CD4-positive, alpha-beta T cell treated with Interleukin-2 at 100 ng/mL for 4 hours (primary cell): ENCODE measurements around the gene NUP210.

ENCODE experiments used
- DNase-seq: peaks from one replicate; pipeline ENCODE4 v3.0.0-alpha.2; 2020; ENCODE audit warnings: low spot score

The NUP210 gene

DNA sequence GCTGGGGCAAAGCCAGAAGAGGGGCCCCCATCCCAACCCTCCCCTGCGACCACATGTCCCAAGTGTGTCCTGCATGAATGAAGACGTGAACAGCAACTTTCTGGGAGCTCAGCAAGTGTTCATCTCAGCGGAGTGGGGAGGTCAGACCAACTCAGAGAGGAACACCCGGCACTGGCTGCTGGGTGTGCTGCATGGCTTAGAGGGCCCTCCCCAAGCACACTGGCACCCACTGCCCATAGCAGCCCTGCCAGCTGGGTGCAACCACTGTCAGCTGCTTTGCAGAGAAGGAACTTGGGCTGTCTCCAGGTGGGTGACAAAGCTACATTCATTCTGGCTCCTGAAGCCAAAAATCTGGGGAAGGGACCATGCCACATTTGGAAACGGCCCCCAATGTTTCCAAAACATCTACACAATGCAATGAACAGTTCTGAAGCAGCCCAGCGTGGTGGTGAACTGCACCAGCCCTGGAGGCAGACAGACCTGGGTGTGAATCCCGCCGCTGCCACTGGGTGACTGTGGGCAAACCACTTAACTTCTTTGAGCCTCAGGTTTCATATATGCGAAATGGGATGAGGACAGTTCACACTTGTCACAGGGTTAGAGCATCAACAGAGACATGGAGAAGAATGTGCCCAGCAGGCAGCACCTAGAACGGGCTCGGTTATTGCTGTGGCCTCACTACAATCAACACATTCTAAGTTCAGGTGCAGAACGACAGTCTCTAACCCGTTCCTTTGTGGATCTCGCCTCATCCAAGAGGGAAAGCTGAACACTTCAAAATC lies 145.4 kb downstream of the NUP210 start:
- no peak for DNase-seq

- no peak for DNase-seq
Measured at GRCh38 chr3:13274125-13274524, 146.0 kb downstream of the NUP210 start.

DNA sequence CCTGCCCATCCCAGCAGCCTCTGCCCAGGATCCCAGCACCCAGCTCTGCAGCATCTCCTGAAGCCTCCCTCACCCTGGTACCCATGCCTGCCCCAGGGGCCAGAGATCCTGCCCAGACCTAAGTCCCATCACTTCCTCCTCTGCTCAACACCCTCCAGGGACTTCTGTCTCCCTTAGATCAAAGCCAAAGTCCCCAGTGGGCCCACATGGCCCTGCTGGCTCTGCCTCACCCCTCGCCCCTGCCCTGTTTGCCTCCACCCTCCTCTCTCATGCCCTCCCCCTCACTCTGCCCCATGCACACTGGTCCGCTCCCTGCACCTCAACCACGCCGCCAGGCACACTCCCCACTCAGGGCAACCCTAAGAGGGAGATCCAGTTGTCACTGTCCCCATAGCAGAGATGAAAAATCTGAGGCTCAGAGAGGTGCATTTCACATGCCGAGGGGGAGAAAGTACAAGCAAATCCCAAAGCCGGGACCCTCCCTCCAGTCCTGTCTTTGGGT lies 146.5 kb downstream of the NUP210 start:
- no peak for DNase-seq

DNA sequence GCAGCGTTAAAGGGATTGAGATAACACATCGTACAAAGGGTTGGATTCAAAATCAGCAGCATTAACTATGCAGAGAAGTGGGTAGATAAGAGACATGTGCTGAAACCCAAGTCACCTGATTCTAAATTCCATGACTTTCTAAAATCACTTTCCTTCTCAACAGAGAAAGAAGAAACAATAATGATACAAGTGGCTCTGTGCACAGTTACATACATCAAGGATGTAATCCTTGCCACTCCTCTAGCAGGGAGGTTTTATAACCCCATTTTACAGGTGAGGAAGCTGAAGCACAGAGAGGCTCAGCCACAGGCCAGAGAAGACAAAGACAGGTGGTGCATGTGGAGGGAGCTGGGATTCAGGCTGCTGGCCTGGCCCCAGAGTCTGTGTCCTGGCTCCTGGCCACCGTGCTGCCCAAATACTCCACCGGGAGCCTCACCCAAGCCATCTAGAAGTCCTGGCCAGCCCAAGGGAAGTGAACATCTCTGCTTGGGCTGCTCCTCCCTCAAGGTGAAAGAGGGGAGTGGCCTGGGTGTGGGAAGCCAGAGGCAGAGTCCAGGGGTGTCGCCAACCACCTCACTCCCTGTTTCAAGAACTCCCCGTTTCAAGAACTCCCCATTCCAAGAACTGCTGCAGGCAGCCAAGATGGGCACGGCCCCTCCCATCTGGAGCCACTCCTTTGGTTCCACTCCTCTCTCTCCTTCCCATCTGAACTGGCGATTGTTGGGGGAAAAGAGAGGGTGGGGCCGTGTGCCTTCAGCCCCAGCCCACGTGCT lies 147.1 kb downstream of the NUP210 start:
- no peak for DNase-seq

- DNase-seq = no peak
Measured at GRCh38 chr3:13269711-13270378, 150.3 kb downstream of the NUP210 start.

DNA sequence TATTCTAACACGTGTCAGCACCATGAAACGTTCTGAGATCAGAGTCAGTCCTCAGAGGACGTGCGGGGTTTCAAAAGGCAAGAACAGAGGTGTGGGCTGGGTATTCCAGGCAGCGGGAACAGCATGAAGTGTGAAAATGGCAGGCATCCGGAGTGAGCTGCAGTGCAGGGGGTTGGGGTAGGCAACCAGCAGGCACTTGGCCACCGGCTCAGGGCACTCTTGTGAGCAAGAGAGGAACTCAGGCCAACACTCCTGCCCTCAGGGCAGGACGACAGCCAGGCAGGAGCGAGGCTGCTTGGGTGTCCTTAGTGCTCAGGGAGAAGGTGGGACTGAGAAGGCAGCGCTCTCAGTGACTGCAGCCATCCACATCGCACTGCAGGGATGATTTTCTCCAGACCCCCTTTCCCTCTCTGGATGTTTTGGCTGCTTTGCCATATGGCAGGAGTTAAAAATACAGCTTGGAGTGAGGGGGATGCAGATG lies 151.1 kb downstream of the NUP210 start:
- DNase-seq = no peak

- DNase-seq = no peak
Measured at GRCh38 chr3:13268120-13268519, 152.0 kb downstream of the NUP210 start.

GRCh38 chr3:13266651-13267362 lies 153.3 kb downstream of the NUP210 start:
- no peak for DNase-seq
